T-helper 1 cell (primary cell): Measurements from ENCODE around the gene PTPRM.
"Not testable (repeated sequence)": the region's sequence is repeated elsewhere in the genome, so short reads cannot be mapped to it uniquely, and the experiment has no call there.

Experiments
- DNase-seq, 5 donors: peaks; one replicate each; pipeline ENCODE4 v3.0.0-alpha.2; 2012 to 2020

PTPRM gene

DNA sequence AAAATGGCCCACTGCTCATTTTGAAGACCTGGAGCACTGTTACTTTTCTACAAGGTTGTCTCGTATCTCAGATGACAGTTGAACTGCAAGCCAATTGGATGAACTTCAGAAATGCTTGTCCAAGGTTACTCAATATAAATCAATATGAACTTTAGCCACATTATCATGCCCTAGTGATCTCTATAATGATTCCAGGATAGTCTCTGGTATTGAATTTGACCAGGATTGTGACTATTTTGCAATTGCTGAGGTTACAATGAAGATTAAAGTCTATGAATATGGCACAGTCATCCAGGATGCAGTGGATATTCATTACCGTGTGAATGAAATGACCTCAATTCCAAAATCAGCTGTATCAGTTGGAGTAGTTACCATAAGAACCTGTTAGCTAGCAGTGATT is 846.1 kb downstream of the PTPRM start:
- DNase-seq, result no peak

GRCh38 chr18:8413751-8414150 is 846.6 kb downstream of the PTPRM start:
- no peak for DNase-seq

- DNase-seq, result no peak
Observed at GRCh38 chr18:8416212-8417019, 849.3 kb downstream of the PTPRM start.

DNA sequence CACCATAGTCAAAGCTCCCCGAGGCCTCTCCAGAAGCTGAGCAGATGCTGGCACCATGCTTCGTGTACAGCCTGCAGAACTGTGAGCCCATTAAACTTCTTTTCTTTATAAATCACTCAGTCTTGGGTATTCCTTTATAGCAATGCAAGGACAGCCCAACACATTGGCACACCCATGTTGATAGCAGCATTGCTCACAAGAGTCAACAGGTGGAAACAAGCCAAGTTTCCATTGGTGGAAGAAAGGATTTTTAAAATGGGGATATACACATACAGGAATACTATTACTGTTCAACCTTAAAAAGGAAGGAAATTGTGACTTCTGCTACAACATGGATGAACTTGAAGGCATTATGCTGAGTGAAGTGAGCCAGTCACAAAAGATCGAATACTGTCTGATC is 855.3 kb downstream of the PTPRM start:
- no peak for DNase-seq

GRCh38 chr18:8423051-8423557 is 856.0 kb downstream of the PTPRM start:
- no peak for DNase-seq

- DNase-seq, result no peak
Observed at GRCh38 chr18:8424481-8424880, 857.4 kb downstream of the PTPRM start.

- no peak for DNase-seq
Observed at GRCh38 chr18:8424917-8425725, 858.0 kb downstream of the PTPRM start.

DNA sequence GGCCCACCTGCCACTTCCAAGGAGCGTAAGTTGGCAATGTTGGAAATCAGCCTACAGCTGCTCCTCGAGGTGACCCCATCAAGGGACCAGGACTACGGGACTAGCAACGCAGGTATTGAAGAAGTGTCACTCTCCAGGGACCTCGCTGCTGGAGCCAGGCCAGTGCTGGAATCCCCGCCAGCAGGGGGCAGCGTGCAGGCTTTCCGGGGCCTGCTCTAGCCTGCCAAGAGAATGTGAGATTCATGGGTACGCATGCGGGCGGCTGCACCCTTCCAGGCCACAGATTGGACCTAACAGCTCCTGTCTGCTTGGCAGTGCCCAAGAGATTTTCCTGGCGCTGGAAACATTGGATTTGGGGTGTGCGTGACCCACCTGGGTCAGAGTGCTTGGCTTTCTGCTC is 859.3 kb downstream of the PTPRM start:
- no peak for DNase-seq

DNA sequence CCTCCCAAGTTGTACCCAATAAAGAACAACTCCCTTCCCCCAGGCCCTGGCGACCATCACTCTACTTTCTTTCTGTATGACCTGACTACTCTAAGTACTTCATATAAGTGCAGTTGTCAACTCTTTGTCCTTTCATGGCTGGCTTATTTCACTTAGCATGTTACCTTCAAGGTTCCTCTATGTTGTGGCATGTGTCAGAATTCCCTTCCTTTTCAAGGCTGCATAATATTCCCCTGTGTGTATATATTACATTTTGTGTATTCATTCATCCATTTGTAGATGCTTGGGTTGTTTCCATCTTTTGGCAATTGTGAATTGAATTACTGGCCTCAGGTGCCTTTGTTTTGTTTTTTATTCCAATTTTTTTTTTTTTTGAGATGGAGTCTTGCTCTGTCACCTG is 860.2 kb downstream of the PTPRM start:
- DNase-seq, result no peak

DNA sequence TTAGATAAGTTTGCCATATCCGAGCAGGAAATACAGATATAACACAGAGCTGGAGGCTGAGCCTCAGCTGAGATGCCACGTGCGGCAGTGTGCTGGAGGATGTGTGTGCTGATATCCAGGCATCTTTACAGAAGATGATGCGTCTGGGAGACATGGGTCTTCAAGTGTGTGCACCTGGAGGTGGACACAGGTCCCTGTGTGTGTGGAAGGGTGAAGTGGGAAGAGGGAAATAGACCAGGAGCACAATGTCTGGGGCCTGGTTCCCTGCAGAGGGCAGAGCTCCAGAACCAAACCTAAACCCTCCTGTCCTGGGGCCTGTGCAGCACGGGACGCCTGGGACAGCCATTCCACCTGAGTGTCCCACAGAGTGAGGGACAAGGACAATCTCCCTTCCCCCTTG is 861.8 kb downstream of the PTPRM start:
- no peak for DNase-seq

DNA sequence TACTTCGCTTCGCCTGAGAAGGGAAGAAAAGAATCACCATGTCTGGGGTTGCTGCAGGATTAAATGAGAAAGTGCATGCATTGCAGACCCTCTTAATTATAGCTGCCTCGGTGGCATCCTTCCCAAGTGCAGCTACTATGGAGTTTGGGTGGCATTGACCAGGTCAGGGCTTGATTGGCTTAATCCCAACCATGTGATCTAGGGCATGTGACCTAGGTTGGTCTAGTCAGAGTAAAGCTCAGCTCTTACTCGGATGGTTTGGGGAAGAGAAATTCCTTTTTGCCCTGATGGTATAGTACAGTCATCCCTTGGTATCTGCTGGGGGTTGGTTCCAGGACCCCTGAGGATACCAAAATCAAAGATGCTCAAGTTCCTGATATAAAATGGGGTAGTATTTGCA is 863.9 kb downstream of the PTPRM start:
- DNase-seq, result no peak

GRCh38 chr18:8433323-8433722 is 866.2 kb downstream of the PTPRM start:
- no peak for DNase-seq

DNA sequence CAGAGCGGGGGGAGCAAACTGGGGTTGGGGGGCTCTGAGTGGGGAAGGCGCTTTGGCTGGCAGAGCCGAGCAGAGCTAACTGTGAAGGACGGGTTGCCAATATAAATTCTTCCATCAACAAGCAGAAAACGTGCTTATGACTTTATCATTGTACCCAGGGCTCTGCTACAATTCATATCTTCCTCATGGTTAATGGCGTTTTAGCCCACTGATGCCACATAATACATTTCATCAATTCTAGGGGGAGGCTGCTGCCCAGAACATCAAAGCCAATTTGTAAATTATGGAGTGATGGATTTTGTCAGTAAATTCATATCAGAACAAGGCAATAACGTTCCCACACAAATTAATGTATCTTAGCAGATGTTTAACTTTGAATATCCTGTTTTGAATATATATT is 866.7 kb downstream of the PTPRM start:
- DNase-seq, result no peak

- no peak for DNase-seq
Observed at GRCh38 chr18:8435376-8435775, 868.3 kb downstream of the PTPRM start.

- DNase-seq, result no peak
Observed at GRCh38 chr18:8439055-8439454, 871.9 kb downstream of the PTPRM start.

DNA sequence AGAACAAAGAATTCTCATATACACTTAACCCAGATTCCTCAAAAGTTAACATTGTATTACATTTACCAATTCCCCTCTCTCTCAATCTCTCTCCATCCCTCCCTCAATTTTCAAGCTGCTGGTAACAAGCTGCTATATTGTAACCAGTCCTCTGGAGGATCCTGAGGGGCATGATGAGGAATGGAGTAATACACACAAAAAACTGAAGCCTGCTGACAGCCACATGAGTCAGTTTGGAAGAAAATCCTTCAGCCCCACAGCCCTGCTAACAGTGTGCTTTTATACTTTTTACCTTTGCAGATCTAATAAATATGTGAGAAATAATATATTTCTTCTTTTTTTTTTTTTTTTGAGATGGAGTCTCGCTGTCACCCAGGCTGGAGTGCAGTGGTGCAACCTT is 876.4 kb downstream of the PTPRM start:
- no peak for DNase-seq

GRCh38 chr18:8446936-8447335 is 879.8 kb downstream of the PTPRM start:
- not testable (repeated sequence) for DNase-seq

DNA sequence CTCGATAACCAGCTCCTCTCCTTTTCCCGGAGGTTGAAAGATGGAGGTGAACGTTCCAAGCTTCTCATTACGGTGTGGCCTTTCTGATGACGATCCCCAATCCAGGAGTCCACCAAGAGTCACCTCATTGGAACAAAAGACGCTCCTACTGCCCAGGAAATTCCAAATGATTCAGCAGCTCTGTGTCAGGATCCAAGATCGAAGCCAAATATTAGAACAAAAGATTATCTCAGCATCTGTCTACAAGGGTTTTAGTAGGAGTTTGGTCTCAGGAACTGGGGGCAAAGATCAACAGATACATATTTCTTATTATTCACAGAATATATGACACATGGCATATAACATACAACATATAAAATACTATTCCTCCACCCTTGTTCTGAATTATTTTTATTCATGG is 881.0 kb downstream of the PTPRM start:
- DNase-seq, result no peak

DNA sequence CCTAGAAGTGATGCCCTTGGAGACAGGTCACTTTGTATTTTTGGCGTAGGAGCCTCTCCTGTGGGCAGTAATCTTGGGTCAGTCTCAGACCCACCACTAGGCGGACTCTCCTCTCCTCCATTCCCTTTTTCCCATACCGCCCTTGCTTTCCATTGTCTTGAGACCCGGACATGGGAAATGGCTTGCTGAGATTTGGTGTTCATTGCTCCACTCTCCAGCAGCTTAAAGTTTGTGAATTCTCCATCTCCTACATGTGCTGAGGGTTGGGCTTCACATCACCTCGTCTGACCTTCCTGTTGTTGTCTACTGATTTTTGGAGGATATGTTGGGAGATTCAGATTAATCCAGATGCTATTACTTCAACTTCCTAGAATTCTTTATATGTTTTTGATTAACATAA is 882.9 kb downstream of the PTPRM start:
- DNase-seq, result no peak

GRCh38 chr18:8450898-8451665 is 884.0 kb downstream of the PTPRM start:
- no peak for DNase-seq

DNA sequence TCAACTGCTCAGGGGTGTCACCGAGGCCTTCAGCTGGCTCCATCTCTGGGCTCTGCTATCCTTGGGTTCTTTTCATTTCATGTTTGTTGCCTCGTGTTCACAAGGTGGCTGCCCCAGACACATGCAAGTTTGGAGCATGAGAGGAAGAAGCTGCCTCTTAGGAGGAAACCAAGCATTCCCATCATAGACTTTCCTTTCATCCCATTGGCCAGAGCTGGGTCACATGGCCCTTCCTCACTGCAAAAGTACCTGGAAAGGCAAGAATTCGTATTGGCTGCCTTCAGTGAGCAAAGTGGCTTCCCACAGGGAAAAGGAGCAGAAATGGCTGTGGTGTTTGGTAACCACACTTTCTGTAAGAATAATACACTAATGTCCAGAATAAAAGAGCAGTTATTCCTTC is 886.4 kb downstream of the PTPRM start:
- DNase-seq, result no peak

DNA sequence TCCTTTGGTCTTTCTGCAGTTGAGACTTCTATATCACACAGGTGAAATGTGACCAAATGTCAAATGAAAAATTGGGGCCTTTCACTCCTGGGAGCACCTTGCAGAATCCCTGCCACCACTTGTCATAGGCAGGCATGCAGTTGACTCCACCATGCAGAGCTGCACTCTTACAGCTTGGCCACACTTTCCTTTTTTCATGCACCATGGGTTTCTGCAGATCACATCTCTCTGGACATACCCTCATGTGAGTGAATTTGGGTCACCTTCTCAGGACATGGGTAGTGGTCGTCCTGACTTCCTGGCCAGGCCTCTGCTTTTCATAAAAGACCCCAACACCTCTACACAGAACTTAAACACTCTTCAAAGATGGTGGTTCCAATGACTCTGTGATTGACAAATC is 887.0 kb downstream of the PTPRM start:
- DNase-seq, result no peak
